ENCODE results near the gene ABHD5. TPM values are rescaled to one million over a fixed set of nuclear protein-coding genes. Genes with fewer than 3 reads are reported as not detected.

Gene ABHD5
- total RNA-seq, 1 experiment from 2014 or later, result 20.3 TPM

- no TSS peak for BruUV-seq (replicated peaks)
- Mint-ChIP-seq H3K9me3 (ENCODE audit: low read depth, unreplicated experiment) (no peaks in the 10 kb centered on the region), H3K27ac (ENCODE audit: unreplicated experiment) (peak overlapping the region; percentile 6), H3K4me3 (ENCODE audit: low read depth, unreplicated experiment) (no peak overlapping the region), H3K4me1 (ENCODE audit: low read depth, unreplicated experiment) (peaks cover 35% of the 10 kb centered on the region), H3K27me3 (ENCODE audit: unreplicated experiment) (peaks cover 11% of the 10 kb centered on the region), H3K36me3 (ENCODE audit: insufficient read depth, unreplicated experiment) (no peaks in the 10 kb centered on the region)
- CTCF ChIA-PET, result no interaction called here
- TF ChIP-seq CTCF (IDR thresholded peaks at IDR 0.05; ENCODE audit: unreplicated experiment), result no peak
- DNase-seq, result no peak
- intact Hi-C loops (cut with micrococcal nuclease; ENCODE audit: unreplicated experiment), result no loop called here
Measured at GRCh38 chr3:43758592-43759225, 68.0 kb downstream of the ABHD5 start.

GRCh38 chr3:43759297-43759782 is 68.6 kb downstream of the ABHD5 start:
- intact Hi-C loops (cut with micrococcal nuclease; ENCODE audit: unreplicated experiment), result no loop called here
- DNase-seq, result no peak
- H3K27me3 Mint-ChIP-seq (ENCODE audit: unreplicated experiment), result peaks cover 11% of the 10 kb centered on the region
- H3K9me3 Mint-ChIP-seq (ENCODE audit: low read depth, unreplicated experiment), result no peaks in the 10 kb centered on the region
- BruUV-seq (replicated peaks), result no TSS peak
- H3K36me3 Mint-ChIP-seq (ENCODE audit: insufficient read depth, unreplicated experiment), result no peaks in the 10 kb centered on the region
- H3K4me1 Mint-ChIP-seq (ENCODE audit: low read depth, unreplicated experiment), result peaks cover 28% of the 10 kb centered on the region
- peak overlapping the region; percentile 6 for H3K27ac Mint-ChIP-seq (ENCODE audit: unreplicated experiment)
- no peak overlapping the region for H3K4me3 Mint-ChIP-seq (ENCODE audit: low read depth, unreplicated experiment)
- no peak for TF ChIP-seq CTCF (IDR thresholded peaks at IDR 0.05; ENCODE audit: unreplicated experiment)
- CTCF ChIA-PET, result no interaction called here

- DNase-seq, result no peak
- peaks cover 23% of the 10 kb centered on the region for H3K4me1 Mint-ChIP-seq (ENCODE audit: low read depth, unreplicated experiment)
- TF ChIP-seq CTCF (IDR thresholded peaks at IDR 0.05; ENCODE audit: unreplicated experiment), result no peak
- CTCF ChIA-PET, result no interaction called here
- BruUV-seq (replicated peaks), result no TSS peak
- H3K27ac Mint-ChIP-seq (ENCODE audit: unreplicated experiment), result no peak overlapping the region
- H3K27me3 Mint-ChIP-seq (ENCODE audit: unreplicated experiment), result peaks cover 11% of the 10 kb centered on the region
- no peaks in the 10 kb centered on the region for H3K36me3 Mint-ChIP-seq (ENCODE audit: insufficient read depth, unreplicated experiment)
- no peaks in the 10 kb centered on the region for H3K9me3 Mint-ChIP-seq (ENCODE audit: low read depth, unreplicated experiment)
- H3K4me3 Mint-ChIP-seq (ENCODE audit: low read depth, unreplicated experiment), result no peak overlapping the region
- intact Hi-C loops (cut with micrococcal nuclease; ENCODE audit: unreplicated experiment), result loop anchor here (10.0 kb wide), 1 partner anchor 125 kb away; no protein-coding TSS in a partner anchor
Measured at GRCh38 chr3:43759938-43760337, 69.2 kb downstream of the ABHD5 start.

GRCh38 chr3:43760938-43761337 is 70.2 kb downstream of the ABHD5 start:
- Mint-ChIP-seq H3K9me3 (ENCODE audit: low read depth, unreplicated experiment) (no peaks in the 10 kb centered on the region), H3K4me3 (ENCODE audit: low read depth, unreplicated experiment) (no peak overlapping the region), H3K4me1 (ENCODE audit: low read depth, unreplicated experiment) (peaks cover 23% of the 10 kb centered on the region), H3K27ac (ENCODE audit: unreplicated experiment) (no peak overlapping the region), H3K27me3 (ENCODE audit: unreplicated experiment) (peaks cover 6% of the 10 kb centered on the region), H3K36me3 (ENCODE audit: insufficient read depth, unreplicated experiment) (no peaks in the 10 kb centered on the region)
- intact Hi-C loops (cut with micrococcal nuclease; ENCODE audit: unreplicated experiment), result loop anchor here (10.0 kb wide), 1 partner anchor 126 kb away; no protein-coding TSS in a partner anchor
- no TSS peak for BruUV-seq (replicated peaks)
- no peak for TF ChIP-seq CTCF (IDR thresholded peaks at IDR 0.05; ENCODE audit: unreplicated experiment)
- DNase-seq, result no peak
- CTCF ChIA-PET, result interaction anchor here (0.6 kb wide), 1 partner anchor 13 kb away, joined by 4 read pairs; no protein-coding TSS in a partner anchor

Measured in Calu3 (cell line).